IMR-90 (cell line): Measurements from ENCODE around the gene ARFIP2. TPM values are rescaled to one million over a fixed set of nuclear protein-coding genes. Genes with fewer than 3 reads are reported as not detected.

Experiments
- ATAC-seq: fragments of 200-7000 bp; cut with Tn5 transposase; 2 replicates; pipeline ENCODE4 v1.9.1; 2020; ENCODE audit warnings: low read depth, mild to moderate bottlenecking, moderate library complexity
- BruUV-seq: library from RNA; stranded (reverse); fragments of 400-500 nt; replicated peaks from 2 replicates; lab custom pipeline; 2021; lab: Mats Ljungman, UMichigan
- CTCF ChIA-PET: fragments of 300-600 bp; formaldehyde crosslinking; extraction: SDS; loops from one replicate; lab custom pipeline; 2021; ENCODE audit warnings: antibody characterized with exemption; lab: Yijun Ruan, JAX
- POLR2A ChIA-PET: fragments of 300-600 bp; sonication (Branson Sonifier 250); formaldehyde crosslinking; loops from one replicate; lab custom pipeline; 2022; ENCODE audit warnings: antibody characterized with exemption; ENCODE audit not compliant: unreplicated experiment; lab: Charles Lee
- DNase-seq: peaks from one replicate; pipeline ENCODE4 v3.0.0; 2013
- H2AFZ ChIP-seq: replicated peaks from 2 replicates; pipeline ENCODE3; 2013; ENCODE audit warnings: low read length, mild to moderate bottlenecking; ENCODE audit not compliant: poor library complexity
- H2AK5ac ChIP-seq: 2 replicates; pipeline ENCODE4 v1.6.1; 2013; ENCODE audit warnings: low read depth, low read length, inconsistent platforms
- H2AK9ac ChIP-seq: replicated peaks from 2 replicates; pipeline ENCODE3; 2013; ENCODE audit warnings: mild to moderate bottlenecking, low read depth, low read length, moderate library complexity; ENCODE audit not compliant: poor library complexity
- H2BK120ac ChIP-seq: 2 replicates; pipeline ENCODE4 v1.6.1; 2013; ENCODE audit warnings: low read depth, low read length, inconsistent platforms
- H2BK15ac ChIP-seq: 3 replicates; pipeline ENCODE4 v1.6.1; 2013; ENCODE audit warnings: low read depth, low read length, inconsistent platforms
- H2BK20ac ChIP-seq: 2 replicates; pipeline ENCODE4 v1.6.1; 2013; ENCODE audit warnings: low read depth, mild to moderate bottlenecking, inconsistent platforms, low read length, moderate library complexity
- H2BK5ac ChIP-seq: 2 replicates; pipeline ENCODE4 v1.6.1; 2013; ENCODE audit warnings: mild to moderate bottlenecking, low read depth, low read length, inconsistent platforms; ENCODE audit not compliant: poor library complexity, severe bottlenecking
- H3K14ac ChIP-seq: replicated peaks from 2 replicates; pipeline ENCODE4 v1.6.1; 2013; ENCODE audit warnings: low read depth, low read length, inconsistent platforms
- H3K18ac ChIP-seq: 2 replicates; pipeline ENCODE4 v1.6.1; 2013; ENCODE audit warnings: low read depth, low read length, control low read depth
- H3K23ac ChIP-seq: 2 replicates; pipeline ENCODE4 v1.6.1; 2013; ENCODE audit warnings: low read depth, low read length, inconsistent platforms
- H3K27ac ChIP-seq: 2 replicates; pipeline ENCODE4 v1.5.1; 2013; ENCODE audit warnings: mild to moderate bottlenecking, control low read depth, low read length; ENCODE audit not compliant: insufficient read depth
- H3K27me3 ChIP-seq: 2 replicates; pipeline ENCODE4 v1.6.1; 2013; ENCODE audit warnings: low read length; ENCODE audit not compliant: control insufficient read depth, insufficient read depth
- H3K36me3 ChIP-seq: 2 replicates; pipeline ENCODE4 v1.6.1; 2013; ENCODE audit warnings: low read length, mixed read lengths; ENCODE audit not compliant: control insufficient read depth, insufficient read depth
- H3K4ac ChIP-seq: 2 replicates; pipeline ENCODE4 v1.6.1; 2013; ENCODE audit warnings: low read depth, low read length, inconsistent platforms
- H3K4me1 ChIP-seq: 2 replicates; pipeline ENCODE4 v1.6.1; 2013; ENCODE audit warnings: low read length, mixed read lengths; ENCODE audit not compliant: control insufficient read depth, insufficient read depth
- H3K4me2 ChIP-seq: 2 replicates; pipeline ENCODE4 v1.6.1; 2013; ENCODE audit warnings: low read depth, mild to moderate bottlenecking, control low read depth, low read length, moderate library complexity
- H3K4me3 ChIP-seq: 2 replicates; pipeline ENCODE4 v1.5.1; 2013; ENCODE audit warnings: low read depth, mild to moderate bottlenecking, control low read depth, low read length, moderate library complexity; ENCODE audit not compliant: insufficient read depth
- H3K56ac ChIP-seq: 2 replicates; pipeline ENCODE4 v1.6.1; 2013; ENCODE audit warnings: low read length, inconsistent platforms; ENCODE audit not compliant: insufficient read depth; ENCODE audit errors: extremely low read depth
- H3K79me1 ChIP-seq, 2 experiments: 2 replicates each; pipeline ENCODE4 v1.6.1; 2013; ENCODE audit warnings: low read length in 2 of 2, inconsistent platforms in 1 of 2, low read depth in 1 of 2
- H3K9ac ChIP-seq: 2 replicates; pipeline ENCODE4 v1.6.1; 2013; ENCODE audit warnings: low read depth, low read length, control low read depth
- H3K9me1 ChIP-seq: 2 replicates; pipeline ENCODE4 v1.6.1; 2013; ENCODE audit warnings: low read length, inconsistent platforms; ENCODE audit not compliant: insufficient read depth
- H3K9me3 ChIP-seq: 2 replicates; pipeline ENCODE4 v1.6.1; 2013; ENCODE audit warnings: low read length; ENCODE audit not compliant: control insufficient read depth, insufficient read depth
- H4K20me1 ChIP-seq: 2 replicates; pipeline ENCODE4 v1.6.1; 2013; ENCODE audit warnings: low read length, inconsistent platforms; ENCODE audit not compliant: insufficient read depth
- H4K5ac ChIP-seq: 2 replicates; pipeline ENCODE4 v1.6.1; 2013; ENCODE audit warnings: mild to moderate bottlenecking, low read depth, low read length, control low read depth
- H4K8ac ChIP-seq, 2 experiments: 2 replicates each; pipeline ENCODE4 v1.6.1; 2013; ENCODE audit warnings: low read depth in 2 of 2, low read length in 2 of 2, control low read depth in 1 of 2, inconsistent platforms in 1 of 2
- H4K91ac ChIP-seq: 2 replicates; pipeline ENCODE4 v1.6.1; 2013; ENCODE audit warnings: low read depth, low read length, inconsistent platforms; ENCODE audit not compliant: insufficient read depth
- MAZ ChIP-seq: IDR thresholded peaks from 2 replicates; pipeline ENCODE4 v1.6.1; 2012; ENCODE audit warnings: low read depth, mild to moderate bottlenecking, low read length, improper control_type of control experiment, moderate library complexity, borderline replicate concordance
- RAD21 ChIP-seq: IDR thresholded peaks from 2 replicates; pipeline ENCODE4 v1.6.1; 2012; ENCODE audit warnings: low read length, improper control_type of control experiment
- WGBS, 2 experiments: methylation state at CpG; one replicate each; pipeline versions ENCODE4 v1.1.5 to v1.1.7; 2013; ENCODE audit warnings: missing lambda C conversion rate in 2 of 2; ENCODE audit not compliant: insufficient read length in 1 of 2; ENCODE audit errors: extremely low coverage in 2 of 2; 5-methylcytosine and 5-hydroxymethylcytosine counted together
- dilution Hi-C: fragments of 300-500 bp; cut with HindIII; formaldehyde crosslinking; loops from one replicate; pipeline ENCODE4 v1.14.3; 2018; ENCODE audit warnings: low sequenced_read_pairs; ENCODE audit not compliant: unreplicated experiment
- in situ Hi-C: fragments of 300-500 bp; cut with MboI; formaldehyde crosslinking; loops from 3 replicates; pipeline ENCODE4 v1.14.3; 2019; ENCODE audit warnings: low sequenced_read_pairs, inconsistent platforms, mixed read lengths
- intact Hi-C: fragments of 100-400 bp; cut with micrococcal nuclease; formaldehyde crosslinking; loops from 2 replicates; pipeline ENCODE4 v1.10.0; 2022
- polyA plus RNA-seq, 3 experiments: library from polyadenylated mRNA; depleted of rRNA; stranded (reverse); fragments of >200 nt; gene quantifications; 2 replicates each; pipeline ENCODE4 v1.2.3, GENCODE V29; 2012; ENCODE audit warnings: low replicate concordance in 1 of 3
- total RNA-seq: library from RNA; depleted of rRNA; stranded (reverse); fragments of >200 nt; gene quantifications from 2 replicates; pipeline ENCODE4 v1.2.3, GENCODE V29; 2012

ARFIP2 gene
- total and polyA plus RNA-seq, 2 of the 4 experiments (the other 2 are of a cell fraction) = 84.4 to 93.9 TPM

GRCh38 chr11:6486938-6487337, 5.8 kb upstream of the ARFIP2 start:
- no peak overlapping the region for H3K4ac ChIP-seq
- no TSS peak for BruUV-seq
- no peaks in the 10 kb centered on the region for H3K9me3 ChIP-seq
- H3K14ac ChIP-seq = no peak overlapping the region
- no peak overlapping the region for H4K5ac ChIP-seq
- no peak overlapping the region for H4K91ac ChIP-seq
- peaks cover 30 to 34% of the 10 kb centered on the region in 2 experiments for H3K79me1 ChIP-seq
- no peaks in the 10 kb centered on the region for H3K27me3 ChIP-seq
- POLR2A ChIA-PET = no interaction called here
- H2AFZ ChIP-seq = no peak overlapping the region
- no peak overlapping the region for H3K4me2 ChIP-seq
- dilution Hi-C loops = no loop called here
- H3K4me1 ChIP-seq = peaks cover 4% of the 10 kb centered on the region
- in situ Hi-C loops = no loop called here
- no peak overlapping the region for H4K8ac ChIP-seq
- no peaks in the 10 kb centered on the region for H3K9me1 ChIP-seq
- no peak overlapping the region for H3K4me3 ChIP-seq
- no peak overlapping the region for H2BK120ac ChIP-seq
- ATAC-seq (no peak), DNase-seq (no peak)
- H3K9ac ChIP-seq = no peak overlapping the region
- intact Hi-C loops = no loop called here
- H3K18ac ChIP-seq = no peak overlapping the region
- no CpG with 5 or more reads among the region's 1 CpG for WGBS, 2 experiments
- no peak overlapping the region for H2BK15ac ChIP-seq
- CTCF ChIA-PET = interaction anchor here (1.2 to 1.5 kb wide), 2 partner anchors 14 to 18 kb away, joined by 3 to 5 read pairs; no protein-coding TSS in a partner anchor
- H3K56ac ChIP-seq = no peak overlapping the region
- no peak overlapping the region for H2BK5ac ChIP-seq
- no peak overlapping the region for H2AK9ac ChIP-seq
- H3K36me3 ChIP-seq = peaks cover 12% of the 10 kb centered on the region
- no peak overlapping the region for H3K23ac ChIP-seq
- peaks cover 4% of the 10 kb centered on the region; the same call in 1 of the 2 replicates for H4K20me1 ChIP-seq
- H3K27ac ChIP-seq = no peak overlapping the region
- H2AK5ac ChIP-seq = no peak overlapping the region
- TF ChIP-seq RAD21 (no peak), MAZ (no peak)
- no peak overlapping the region for H2BK20ac ChIP-seq
